ENCODE results near the gene IMPA2.
A peak's percentile ranks its signal among the peaks of the same experiment; 100 is the strongest.
"Not testable (repeated sequence)": the region's sequence is repeated elsewhere in the genome, so short reads cannot be mapped to it uniquely, and the experiment has no call there.

IMPA2 gene

DNA sequence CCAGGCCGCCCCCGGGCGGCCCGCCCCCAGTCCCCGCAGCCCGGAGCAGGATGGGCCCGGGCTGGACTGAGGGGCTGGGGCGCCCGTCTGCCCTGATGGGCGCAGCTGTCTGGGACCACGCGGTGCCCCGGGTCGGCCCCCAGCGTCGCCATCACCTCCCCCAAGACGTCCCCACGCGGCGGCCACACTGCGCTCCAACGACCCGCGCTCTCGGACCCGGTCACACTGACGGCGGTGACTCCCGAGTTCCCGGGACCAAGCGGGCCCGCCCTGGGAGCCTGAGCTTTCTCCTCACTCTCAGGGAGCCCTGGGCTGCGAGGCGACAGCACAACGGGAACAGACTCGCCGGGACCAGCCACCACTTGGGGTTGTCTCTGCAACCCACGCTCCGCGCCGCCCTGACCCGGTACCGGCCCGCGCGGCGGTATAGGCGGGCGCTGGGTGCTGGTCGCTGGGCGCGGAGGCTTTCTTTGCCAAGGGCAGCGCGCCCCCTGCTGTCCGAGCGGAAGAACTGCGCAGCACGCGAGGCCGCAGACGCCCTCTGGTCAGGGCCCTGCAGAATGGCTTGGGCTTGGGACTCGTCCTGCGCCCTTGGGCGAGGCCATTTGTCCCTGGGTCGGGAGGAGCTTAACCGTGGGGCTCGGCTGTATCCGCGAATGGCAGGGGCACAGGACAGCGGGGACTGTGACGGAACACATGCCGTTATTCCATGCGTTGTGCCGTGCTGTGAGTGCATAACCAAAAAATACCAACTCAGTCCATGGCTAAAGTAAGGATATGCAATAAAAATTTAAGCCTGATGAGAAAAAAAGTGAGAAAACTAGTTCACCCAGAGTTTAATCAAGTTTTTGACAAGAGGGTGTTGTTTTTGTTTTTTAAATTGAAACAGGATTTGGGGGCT, 57.6 kb downstream of the IMPA2 start:
- ChIA-PET POLR2A (no interaction called here), CTCF (interaction anchor here (0.6 to 1.3 kb wide), 6 partner anchors 11 to 168 kb away, joined by 3 to 6 read pairs (median 4); no protein-coding TSS in a partner anchor)
- TF ChIP-seq L3MBTL2 (conservative IDR thresholded peaks at IDR 0.05), result 0 out of 2 replicates have a peak, but pooled peaks have one; percentile 20
- no peak for TF ChIP-seq FOXM1 (IDR thresholded peaks at IDR 0.05; ENCODE audit: borderline replicate concordance)

DNA sequence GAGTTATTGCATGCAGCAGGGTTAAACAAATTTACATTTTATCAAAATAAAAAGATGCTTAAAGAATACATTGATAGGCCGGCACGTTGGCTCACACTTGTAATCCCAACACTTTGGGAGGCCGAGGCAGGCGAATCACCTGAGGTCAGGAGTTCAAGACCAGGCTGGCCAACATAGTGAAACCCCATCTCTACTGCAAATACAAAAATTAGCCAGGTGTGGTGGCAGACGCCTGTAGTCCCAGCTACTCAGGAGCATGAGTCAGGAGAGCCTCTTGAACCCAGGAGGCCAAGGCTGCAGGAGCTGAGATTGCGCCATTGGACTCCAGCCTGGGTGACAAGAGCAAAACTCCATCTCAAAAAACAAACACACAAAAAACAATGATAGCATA, 58.2 kb downstream of the IMPA2 start:
- DNase-seq (ENCODE audit: extremely low spot score); POLR2A ChIA-PET: not testable (repeated sequence)
- CTCF ChIA-PET, result interaction anchor here (0.6 to 1.3 kb wide), 6 partner anchors 10 to 168 kb away, joined by 3 to 6 read pairs (median 4); no protein-coding TSS in a partner anchor

More for the DNA sequence above, 57.6 kb downstream of the IMPA2 start:
- DNase-seq (ENCODE audit: extremely low spot score), result peak; percentile 74

DNA sequence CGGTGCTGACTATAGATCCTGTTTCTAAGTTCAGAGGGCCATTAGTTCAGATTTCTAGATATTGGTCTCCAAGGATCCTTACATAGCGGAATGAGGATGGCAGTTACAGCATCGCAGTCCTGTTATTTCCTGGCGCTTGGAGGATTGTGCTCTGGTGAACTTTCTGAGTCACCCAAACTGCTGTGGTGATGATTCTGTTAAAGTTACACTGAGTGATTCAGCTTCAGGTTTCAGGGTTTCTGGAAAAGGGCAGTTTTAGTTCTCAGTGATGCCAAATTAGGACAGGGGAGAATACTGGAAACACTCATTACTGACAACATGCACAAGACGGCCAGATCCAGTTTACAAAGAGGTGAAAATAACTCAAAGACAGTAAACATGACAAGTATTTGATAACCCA, 60.3 kb downstream of the IMPA2 start:
- no peak for TF ChIP-seq L3MBTL2 (conservative IDR thresholded peaks at IDR 0.05)
- no peak for TF ChIP-seq FOXM1 (IDR thresholded peaks at IDR 0.05; ENCODE audit: borderline replicate concordance)
- no peak for TF ChIP-seq ARNT (IDR thresholded peaks at IDR 0.05)
- TF ChIP-seq CTBP1 (IDR thresholded peaks at IDR 0.05; ENCODE audit: borderline replicate concordance), result no peak
- no peak for TF ChIP-seq FOXA1 (IDR thresholded peaks at IDR 0.05)
- ChIA-PET CTCF (no interaction called here), POLR2A (no interaction called here)
- no peak for DNase-seq (ENCODE audit: extremely low spot score)

DNA sequence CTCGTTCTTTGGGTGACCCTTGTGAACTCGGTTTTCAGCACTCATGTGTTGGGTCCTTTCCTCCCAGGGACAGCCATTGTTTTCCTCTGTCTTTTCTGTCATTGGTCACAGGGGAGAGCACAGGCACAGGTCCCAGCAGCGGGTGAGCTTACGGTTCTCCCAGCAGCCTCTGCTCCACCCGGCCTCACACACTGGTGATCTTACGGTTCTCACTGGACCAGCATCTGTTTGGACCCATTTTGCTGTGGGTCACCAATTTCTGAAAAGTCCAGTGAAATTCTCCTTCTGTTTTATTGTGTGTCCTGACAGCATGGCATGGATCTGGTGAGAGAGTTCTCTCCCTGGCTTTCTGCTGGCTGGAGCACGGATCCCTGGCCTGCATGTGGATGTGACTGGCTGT, 62.5 kb downstream of the IMPA2 start:
- no peak for TF ChIP-seq L3MBTL2 (conservative IDR thresholded peaks at IDR 0.05)
- no peak for TF ChIP-seq TARDBP (IDR thresholded peaks at IDR 0.05)
- TF ChIP-seq HDGF (IDR thresholded peaks at IDR 0.05; ENCODE audit: borderline replicate concordance), result no peak
- no peak for TF ChIP-seq NFRKB (IDR thresholded peaks at IDR 0.05)
- no peak for TF ChIP-seq SUZ12 (IDR thresholded peaks at IDR 0.05)
- no peak for TF ChIP-seq CTBP1 (IDR thresholded peaks at IDR 0.05; ENCODE audit: borderline replicate concordance)
- no peak for TF ChIP-seq ELF4 (IDR thresholded peaks at IDR 0.05)
- TF ChIP-seq FOXM1 (IDR thresholded peaks at IDR 0.05; ENCODE audit: borderline replicate concordance), result no peak
- no peak for TF ChIP-seq ZNF384 (IDR thresholded peaks at IDR 0.05)
- ChIA-PET CTCF (interaction anchor here (0.8 kb wide), 1 partner anchor 58 kb away, joined by 3 read pairs; no protein-coding TSS in a partner anchor), POLR2A (no interaction called here)
- DNase-seq (ENCODE audit: extremely low spot score), result no peak

GRCh38 chr18:12044591-12044990, 63.3 kb downstream of the IMPA2 start:
- DNase-seq (ENCODE audit: extremely low spot score), result no peak
- TF ChIP-seq FOXK2 (IDR thresholded peaks at IDR 0.05), result no peak
- TF ChIP-seq ELF4 (IDR thresholded peaks at IDR 0.05), result no peak
- no peak for TF ChIP-seq L3MBTL2 (conservative IDR thresholded peaks at IDR 0.05)
- no peak for TF ChIP-seq ZNF384 (IDR thresholded peaks at IDR 0.05)
- TF ChIP-seq FOXM1 (IDR thresholded peaks at IDR 0.05; ENCODE audit: borderline replicate concordance), result no peak
- no peak for TF ChIP-seq SUZ12 (IDR thresholded peaks at IDR 0.05)
- no peak for TF ChIP-seq LEF1 (IDR thresholded peaks at IDR 0.05; ENCODE audit: borderline replicate concordance)
- no peak for TF ChIP-seq HDGF (IDR thresholded peaks at IDR 0.05; ENCODE audit: borderline replicate concordance)
- TF ChIP-seq NFRKB (IDR thresholded peaks at IDR 0.05), result no peak
- no peak for TF ChIP-seq FOXA1 (IDR thresholded peaks at IDR 0.05)
- TF ChIP-seq, protein P1, sequence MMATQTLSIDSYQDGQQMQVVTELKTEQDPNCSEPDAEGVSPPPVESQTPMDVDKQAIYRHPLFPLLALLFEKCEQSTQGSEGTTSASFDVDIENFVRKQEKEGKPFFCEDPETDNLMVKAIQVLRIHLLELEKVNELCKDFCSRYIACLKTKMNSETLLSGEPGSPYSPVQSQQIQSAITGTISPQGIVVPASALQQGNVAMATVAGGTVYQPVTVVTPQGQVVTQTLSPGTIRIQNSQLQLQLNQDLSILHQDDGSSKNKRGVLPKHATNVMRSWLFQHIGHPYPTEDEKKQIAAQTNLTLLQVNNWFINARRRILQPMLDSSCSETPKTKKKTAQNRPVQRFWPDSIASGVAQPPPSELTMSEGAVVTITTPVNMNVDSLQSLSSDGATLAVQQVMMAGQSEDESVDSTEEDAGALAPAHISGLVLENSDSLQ (IDR thresholded peaks at IDR 0.05), result no peak
- no peak for TF ChIP-seq SP1 (IDR thresholded peaks at IDR 0.05)
- TF ChIP-seq ARNT (IDR thresholded peaks at IDR 0.05), result no peak
- no peak for TF ChIP-seq BHLHE40 (IDR thresholded peaks at IDR 0.05; ENCODE audit: borderline replicate concordance)
- TF ChIP-seq TARDBP (IDR thresholded peaks at IDR 0.05), result no peak
- no peak for TF ChIP-seq CTBP1 (IDR thresholded peaks at IDR 0.05; ENCODE audit: borderline replicate concordance)
- CTCF ChIA-PET, result no interaction called here
- POLR2A ChIA-PET, result no interaction called here

GRCh38 chr18:12046046-12046750, 64.9 kb downstream of the IMPA2 start:
- no peak for TF ChIP-seq ZNF384 (IDR thresholded peaks at IDR 0.05)
- no peak for TF ChIP-seq NFRKB (IDR thresholded peaks at IDR 0.05)
- TF ChIP-seq CTBP1 (IDR thresholded peaks at IDR 0.05; ENCODE audit: borderline replicate concordance), result no peak
- TF ChIP-seq SP1 (IDR thresholded peaks at IDR 0.05), result no peak
- no peak for TF ChIP-seq FOXM1 (IDR thresholded peaks at IDR 0.05; ENCODE audit: borderline replicate concordance)
- no peak for TF ChIP-seq ARNT (IDR thresholded peaks at IDR 0.05)
- no peak for TF ChIP-seq BHLHE40 (IDR thresholded peaks at IDR 0.05; ENCODE audit: borderline replicate concordance)
- TF ChIP-seq TARDBP (IDR thresholded peaks at IDR 0.05), result no peak
- TF ChIP-seq SUZ12 (IDR thresholded peaks at IDR 0.05), result no peak
- no peak for TF ChIP-seq HDGF (IDR thresholded peaks at IDR 0.05; ENCODE audit: borderline replicate concordance)
- no peak for TF ChIP-seq FOXK2 (IDR thresholded peaks at IDR 0.05)
- ChIA-PET POLR2A (no interaction called here), CTCF (interaction anchor here (0.7 kb wide), 1 partner anchor 318 kb away, joined by 3 read pairs; no protein-coding TSS in a partner anchor)
- no peak for DNase-seq (ENCODE audit: extremely low spot score)

- ChIA-PET CTCF (no interaction called here), POLR2A (no interaction called here)
- TF ChIP-seq LEF1 (IDR thresholded peaks at IDR 0.05; ENCODE audit: borderline replicate concordance) (no peak), FOXK2 (IDR thresholded peaks at IDR 0.05) (no peak), NFRKB (IDR thresholded peaks at IDR 0.05) (no peak), SP1 (IDR thresholded peaks at IDR 0.05) (no peak), ELF4 (IDR thresholded peaks at IDR 0.05) (no peak), L3MBTL2 (conservative IDR thresholded peaks at IDR 0.05) (no peak)
- TF ChIP-seq, protein P1 (IDR thresholded peaks at IDR 0.05), result no peak
- no peak for DNase-seq (ENCODE audit: extremely low spot score)
These were observed 65.5 kb downstream of the IMPA2 start for GRCh38 chr18:12046751-12047335.

All from HEK293T (cell line).